ENCODE results near the gene PEX19.
"Not testable (repeated sequence)": the region's sequence is repeated elsewhere in the genome, so short reads cannot be mapped to it uniquely, and the experiment has no call there.

The PEX19 gene, protein sequence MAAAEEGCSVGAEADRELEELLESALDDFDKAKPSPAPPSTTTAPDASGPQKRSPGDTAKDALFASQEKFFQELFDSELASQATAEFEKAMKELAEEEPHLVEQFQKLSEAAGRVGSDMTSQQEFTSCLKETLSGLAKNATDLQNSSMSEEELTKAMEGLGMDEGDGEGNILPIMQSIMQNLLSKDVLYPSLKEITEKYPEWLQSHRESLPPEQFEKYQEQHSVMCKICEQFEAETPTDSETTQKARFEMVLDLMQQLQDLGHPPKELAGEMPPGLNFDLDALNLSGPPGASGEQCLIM

DNA sequence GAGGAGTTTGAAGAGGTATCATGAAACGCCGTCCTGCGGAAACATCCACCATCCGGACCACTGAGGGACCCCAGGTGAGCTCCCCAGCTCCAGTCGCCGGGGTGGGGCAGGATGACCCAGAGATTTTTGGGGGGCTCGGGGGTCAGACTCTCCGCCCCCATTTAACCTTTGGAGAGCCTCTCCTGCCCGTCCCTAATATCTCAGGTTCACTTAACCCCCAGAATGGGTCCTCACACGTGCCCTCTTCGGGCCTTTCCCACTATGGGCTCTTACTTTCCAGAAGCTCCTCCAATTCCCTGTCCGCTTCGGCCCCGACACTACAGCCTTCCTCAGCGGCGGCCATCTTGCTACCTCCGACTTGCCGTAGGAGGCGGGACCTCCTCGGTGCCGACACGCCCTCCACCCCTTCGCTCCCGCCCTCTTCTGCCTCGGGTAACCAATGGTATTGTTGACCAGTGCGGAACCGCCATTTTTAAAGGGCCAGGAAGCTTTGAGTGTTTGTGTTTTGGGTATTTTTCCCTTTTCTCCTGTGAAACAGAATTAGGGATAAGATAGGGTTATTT lies at the start of gene PEX19:
TSS of gene PEX19 (minus strand) at position 352 of the 563 bp plus-strand sequence. CDS start at position 343, 9 bp downstream.
- peak; percentile 96 for DNase-seq

DNA sequence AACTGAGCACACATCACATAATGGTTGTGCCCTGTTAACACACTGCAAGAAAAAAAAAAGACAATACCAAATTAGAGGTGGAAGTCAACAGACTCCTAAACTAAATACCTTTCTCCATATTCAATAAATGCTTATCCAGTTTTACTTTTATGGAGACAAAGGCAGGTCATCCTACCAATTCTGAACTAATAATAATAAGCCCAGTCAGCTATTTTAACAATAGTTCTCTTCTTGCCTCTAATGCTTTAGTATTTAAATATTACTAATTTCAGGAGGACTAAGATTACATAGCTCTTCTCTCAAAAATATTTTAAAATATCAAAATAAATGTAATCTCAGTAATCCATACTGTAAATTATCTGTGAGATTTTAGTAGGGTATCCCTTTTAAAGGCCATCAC lies 47.6 kb upstream of the PEX19 start:
- no peak for DNase-seq

DNA sequence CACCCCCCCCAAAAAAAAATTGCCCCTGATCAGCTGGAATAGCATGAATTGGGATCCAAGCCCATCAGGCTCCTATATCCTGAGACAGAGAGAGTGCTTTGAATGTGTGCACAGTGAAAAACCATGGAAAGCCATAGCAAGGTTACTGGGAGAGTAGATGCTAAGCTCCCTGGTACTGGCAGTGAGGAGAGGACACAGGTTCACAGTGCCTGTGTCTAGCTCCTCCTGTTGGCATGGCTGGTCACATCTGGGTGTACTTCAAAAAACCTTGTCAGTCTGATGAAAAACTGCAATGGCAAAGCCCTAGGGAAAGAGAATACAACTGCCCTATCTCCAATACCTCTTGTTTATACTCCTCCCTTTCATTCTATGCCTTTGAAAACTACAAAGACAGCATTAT lies 45.2 kb upstream of the PEX19 start:
- DNase-seq, result no peak

DNA sequence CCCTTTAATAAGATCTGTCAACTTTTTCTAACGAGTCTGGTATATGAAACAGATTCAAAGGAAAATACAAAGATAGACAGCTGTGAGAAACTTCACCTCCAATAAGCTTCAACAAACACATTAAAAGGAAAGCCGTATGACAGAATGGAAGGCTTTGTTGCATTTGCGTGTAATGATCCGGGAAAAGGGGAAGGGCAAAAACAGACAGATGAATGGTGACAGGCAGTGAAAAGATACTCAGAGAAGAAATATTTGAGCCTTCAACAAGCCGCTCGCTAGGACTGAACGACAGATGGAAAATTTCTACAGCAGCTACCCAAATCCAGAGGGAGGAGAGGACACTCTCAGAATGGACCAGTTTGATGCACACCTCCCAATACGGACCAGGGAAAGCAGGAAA lies 43.3 kb upstream of the PEX19 start:
- DNase-seq, result peak; percentile 92

DNA sequence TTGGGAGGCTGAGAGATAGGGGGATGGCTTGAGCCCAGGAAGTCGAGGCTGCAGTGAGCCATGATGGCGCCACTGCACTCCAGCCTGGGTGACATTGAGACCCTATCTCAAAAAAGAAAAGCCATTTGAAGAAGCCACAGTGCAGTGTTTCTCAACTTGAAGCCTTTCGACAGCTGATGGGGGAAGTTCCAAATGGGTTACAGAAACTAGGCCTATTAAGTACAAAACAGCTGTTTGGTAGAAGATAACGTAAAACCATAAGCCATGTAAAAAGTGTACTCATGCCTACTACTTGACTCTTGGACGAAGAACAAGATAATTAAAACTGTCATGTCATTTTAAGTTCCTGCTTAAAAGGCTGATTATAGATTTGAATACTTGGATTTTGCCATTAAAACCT lies 41.5 kb upstream of the PEX19 start:
- no peak for DNase-seq

DNA sequence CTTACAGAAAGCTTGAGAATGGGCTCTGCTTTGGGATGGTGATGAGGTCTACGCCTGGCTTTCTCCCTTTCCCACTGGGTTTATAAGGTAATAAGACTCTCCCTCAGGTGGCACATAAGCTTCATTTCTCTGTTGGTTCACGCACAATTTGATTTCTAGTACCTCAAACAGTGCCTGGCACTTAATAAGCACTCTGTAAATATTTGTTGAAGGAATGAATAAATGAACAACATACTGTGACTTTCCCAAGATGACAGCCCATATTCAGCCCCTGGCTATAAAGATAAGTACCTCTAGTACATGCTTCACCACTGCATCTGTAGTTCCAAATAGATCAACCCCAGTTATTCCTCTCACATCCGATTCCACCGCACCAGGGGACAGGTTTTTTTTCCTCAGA lies 40.3 kb upstream of the PEX19 start:
- no peak for DNase-seq

DNA sequence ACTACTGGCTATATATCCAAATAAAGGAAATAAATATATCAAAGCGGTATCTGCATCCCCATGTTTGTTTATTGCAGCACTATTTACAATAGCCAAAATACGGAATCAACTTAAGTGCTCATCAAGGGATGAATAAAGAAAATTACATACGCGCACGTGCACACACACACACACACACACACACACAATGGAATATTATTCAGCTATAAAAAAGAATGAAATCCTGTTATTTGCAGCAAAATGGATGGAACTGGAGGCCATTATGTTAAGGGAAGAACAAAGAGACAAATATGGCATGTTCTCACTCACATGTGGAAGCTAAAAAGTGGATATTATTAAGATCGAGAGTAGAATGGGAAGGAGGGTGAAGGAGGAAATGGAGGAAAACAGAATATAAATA lies 37.9 kb upstream of the PEX19 start:
- no peak for DNase-seq

DNA sequence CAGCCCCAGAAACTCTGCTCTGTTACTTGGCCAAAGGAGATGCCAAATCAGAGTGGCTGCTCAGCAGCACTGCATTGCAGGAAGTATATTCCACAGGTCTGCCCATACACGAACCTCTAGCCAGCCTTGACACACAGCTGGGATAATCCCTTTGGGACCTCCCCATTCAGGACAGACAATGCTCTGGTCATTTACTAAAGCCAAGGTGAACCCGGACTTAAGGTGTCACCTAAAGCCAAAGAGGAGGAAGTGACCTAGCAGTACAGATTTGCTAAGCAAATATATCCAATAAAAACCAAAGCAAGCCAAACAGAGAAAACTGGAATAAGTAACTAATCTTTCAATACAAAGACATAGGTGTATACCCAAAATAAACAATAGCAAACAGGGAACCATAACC lies 30.4 kb upstream of the PEX19 start:
- DNase-seq, result no peak

DNA sequence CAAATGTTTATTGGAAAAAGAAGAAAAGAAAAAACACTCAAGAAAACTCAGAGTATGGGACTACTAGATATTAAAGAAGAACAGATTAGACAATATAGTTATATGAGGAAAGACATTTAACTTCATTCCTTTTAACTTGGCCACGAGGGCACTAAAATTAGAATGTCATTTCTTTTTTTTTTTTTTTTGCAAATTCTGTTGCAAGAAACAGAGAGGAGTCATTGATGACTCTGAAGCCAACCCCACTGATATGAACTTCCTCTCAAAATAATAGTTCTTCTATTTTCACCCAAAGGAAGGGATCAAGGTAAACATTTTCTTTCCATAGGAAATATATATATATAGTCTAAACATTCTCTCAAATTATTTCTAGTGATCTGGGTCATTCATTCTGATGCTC lies 24.6 kb upstream of the PEX19 start:
- no peak for DNase-seq

DNA sequence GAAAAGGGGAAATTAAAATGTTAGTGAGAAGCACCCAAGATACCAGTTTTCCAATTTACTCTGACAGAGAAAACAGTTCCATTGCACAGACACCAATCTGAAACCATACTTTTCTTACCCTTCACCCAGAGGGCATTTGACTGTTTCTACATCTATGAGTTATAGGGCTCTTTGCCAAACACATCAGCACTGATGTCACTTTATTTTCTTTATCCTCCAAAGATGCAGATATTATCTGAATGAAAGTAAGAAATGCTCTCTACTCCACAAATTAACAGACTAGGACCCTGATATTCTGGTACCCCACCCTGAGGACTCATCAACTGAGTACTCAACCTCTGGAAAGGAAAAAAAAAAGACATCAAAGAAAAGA lies 24.2 kb upstream of the PEX19 start:
- no peak for DNase-seq

DNA sequence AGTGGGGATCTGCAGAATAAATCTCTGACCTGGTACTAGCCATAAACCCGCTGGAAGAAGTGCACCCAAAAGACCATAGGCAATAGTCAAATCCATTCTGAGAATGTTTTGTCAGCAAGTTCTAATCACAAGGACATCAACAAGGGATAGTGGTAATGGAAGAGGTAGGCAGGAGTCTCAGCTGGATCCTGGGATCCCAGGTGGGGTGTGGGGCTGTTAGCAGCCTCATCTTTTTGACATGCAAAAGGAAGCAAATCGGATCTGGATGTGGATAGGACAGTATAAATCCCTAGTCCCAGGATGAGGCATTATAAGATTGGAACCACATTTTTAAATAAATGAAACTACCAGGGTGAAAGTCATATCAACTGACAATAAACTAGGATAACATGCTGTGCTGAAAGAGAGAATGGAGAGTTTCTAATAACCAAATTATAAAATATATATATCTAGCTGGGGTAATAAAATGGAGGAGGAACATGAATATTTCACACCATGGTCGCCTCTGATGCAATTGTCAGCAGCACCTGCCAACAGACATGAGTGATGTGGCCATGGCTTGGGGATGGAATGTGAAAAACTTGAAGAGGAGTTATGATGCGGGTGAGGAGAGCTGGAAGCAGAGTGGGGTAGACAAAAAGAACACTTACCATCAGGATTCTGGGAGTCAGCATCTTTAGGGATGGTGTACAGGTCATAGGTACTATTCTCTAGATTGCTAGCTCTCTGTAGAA lies 23.7 kb upstream of the PEX19 start:
- no peak for DNase-seq

DNA sequence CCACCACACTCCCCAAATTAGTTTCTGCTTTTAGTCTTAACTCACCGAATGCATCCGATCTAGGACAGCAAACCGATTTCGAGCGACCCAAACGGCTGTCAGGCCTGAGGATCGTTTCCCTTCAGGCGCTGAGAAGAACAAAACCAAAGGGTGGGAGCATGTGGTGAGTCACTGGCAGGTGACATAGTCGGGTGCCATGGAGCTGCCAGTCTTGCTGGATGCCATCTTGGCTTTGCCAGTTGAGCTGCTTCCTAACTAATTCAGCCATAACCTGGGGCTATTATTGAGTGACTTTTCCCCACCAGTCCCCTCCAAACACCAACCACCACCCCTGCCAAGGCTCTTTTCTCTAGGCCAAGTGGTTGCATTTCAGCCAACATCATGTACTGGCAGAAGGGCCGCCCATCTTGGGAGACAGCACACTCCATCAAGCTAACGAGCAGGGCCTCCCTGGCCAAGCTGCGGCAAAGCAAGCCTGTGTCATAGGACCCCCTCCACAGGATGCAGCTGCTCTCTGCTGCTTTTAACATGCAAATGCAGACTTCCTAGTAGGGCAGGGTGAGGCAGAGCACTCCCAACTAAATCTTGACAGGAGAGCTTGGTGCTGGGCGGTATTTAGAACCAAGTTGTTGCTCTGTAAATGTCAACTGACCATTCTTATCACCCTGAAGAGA lies 22.3 kb upstream of the PEX19 start:
- no peak for DNase-seq

DNA sequence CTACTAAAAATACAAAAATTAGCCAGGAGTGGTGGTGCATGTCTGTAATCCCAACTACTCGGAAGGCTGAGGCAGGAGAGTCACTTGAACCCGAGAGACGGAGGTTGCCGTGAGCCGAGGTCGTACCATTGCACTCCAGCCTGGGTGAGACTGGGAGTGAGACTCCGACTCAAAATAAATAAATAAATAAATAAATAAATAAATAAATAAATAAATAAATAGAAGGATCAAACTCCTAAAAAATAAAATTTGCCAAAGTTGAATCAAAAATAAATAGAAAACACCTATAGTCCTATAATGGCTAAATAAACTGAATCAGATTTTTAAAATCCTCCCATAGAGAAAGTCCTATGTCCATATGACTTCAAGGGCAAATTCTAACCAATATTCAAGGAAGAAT lies 15.2 kb upstream of the PEX19 start:
- no peak for DNase-seq

DNA sequence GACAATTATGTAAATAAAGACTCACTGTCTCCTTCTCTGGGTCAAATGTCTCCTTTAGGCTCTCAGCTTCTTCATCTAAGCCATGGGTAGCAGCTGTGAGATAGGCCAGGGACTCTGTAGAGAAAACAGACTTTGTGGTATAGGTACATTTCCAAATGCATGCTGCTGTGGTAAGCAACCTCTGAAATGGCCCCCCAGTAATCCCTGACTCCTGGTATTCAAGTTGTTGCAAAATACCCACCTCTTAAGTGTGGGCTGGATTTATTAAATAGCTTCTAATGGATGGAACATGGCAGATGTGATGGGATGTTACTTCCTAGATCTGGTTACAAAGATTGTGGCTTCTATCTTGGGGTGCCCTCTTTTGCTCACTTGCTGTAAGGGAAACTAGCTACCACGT lies 11.1 kb upstream of the PEX19 start:
- DNase-seq, result no peak

DNA sequence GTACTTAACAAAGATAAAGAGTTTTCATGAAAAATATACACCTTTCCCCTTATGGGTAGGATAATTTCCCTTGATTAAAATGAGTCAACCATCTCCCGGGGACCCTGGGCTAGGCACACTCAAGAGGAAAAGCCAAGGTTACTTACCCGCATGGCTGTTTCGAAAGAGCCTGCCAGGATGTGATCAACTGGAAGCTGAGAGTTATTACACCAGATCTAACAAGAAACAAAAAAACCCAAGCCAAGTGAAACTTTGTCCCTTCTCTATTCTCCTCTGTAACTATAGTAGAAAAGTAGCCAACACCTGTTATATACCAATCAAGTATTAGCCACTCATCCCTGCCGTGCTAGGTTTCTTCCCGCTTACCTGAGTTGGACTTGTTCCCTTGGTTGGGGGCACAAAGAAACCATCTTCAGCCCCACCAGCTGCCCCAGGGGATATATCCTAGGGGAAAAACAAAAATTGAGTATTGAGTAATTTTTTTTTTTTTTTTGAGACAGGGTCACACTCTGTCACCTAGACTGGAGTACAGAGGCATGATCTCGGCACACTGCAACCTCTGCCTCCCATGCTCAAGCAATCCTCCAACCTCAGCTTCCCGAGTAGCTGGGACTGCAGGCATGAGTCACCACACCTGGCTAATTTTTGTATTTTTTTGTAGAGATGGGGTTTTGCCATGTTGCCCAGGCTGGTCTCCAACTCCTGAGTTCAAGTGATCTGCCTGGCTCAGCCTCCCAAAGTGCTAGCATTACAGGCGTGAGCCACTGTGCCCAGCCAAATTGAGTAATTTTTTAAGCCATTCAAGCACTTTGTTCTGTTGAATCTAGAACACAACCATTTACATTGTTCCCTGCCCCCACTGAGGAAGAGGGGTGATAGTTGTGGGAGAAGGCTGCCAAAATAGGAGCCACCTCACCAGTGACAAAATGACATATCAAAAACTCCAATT lies 8.4 kb upstream of the PEX19 start:
- no peak for DNase-seq

DNA sequence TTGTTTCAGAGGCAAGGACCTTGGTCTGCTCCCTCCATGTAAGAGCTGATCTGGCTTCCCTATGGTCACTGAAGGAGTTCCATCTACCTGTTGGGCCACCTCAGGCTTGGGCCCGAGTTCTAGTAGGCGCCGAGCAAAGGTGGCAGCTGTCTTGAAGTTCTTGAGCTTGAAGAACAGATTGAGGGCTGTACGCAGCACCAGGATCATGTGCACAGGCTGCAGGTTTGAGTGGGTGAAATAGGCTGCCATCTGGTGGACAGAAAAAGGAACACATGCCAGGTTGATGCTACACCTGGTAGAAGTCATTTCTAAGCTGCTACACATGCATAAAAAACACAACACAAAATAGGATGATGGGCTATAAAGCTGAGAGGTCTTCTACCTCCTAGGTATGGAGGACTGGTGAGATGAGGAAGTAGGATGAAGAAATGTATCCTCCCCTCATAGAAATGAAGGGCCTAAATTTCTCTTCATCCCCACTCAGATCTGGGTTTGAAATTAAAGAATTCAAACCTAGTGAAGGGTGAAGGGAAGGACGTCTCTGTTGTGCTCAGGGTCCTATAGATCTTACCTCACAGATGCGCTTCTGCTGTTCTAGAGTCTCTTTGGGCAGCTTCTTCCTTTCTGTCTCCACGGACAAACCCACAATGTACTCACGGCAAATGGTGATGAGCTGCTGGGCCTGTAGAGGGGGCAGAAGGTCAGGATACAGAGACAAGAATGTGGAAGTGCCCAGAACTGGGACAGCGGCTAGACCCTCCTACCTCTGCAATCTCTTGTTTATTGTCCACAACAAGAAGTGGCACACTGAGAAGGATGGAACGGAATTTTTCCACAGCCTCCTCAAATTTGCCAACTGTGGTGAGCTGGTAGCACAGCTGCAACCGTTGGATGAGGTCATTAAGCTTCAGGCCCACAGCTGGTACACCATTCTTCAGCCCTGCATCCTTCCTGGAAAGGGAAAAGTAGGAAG lies 6.6 kb upstream of the PEX19 start:
- DNase-seq, result peak; percentile 87

DNA sequence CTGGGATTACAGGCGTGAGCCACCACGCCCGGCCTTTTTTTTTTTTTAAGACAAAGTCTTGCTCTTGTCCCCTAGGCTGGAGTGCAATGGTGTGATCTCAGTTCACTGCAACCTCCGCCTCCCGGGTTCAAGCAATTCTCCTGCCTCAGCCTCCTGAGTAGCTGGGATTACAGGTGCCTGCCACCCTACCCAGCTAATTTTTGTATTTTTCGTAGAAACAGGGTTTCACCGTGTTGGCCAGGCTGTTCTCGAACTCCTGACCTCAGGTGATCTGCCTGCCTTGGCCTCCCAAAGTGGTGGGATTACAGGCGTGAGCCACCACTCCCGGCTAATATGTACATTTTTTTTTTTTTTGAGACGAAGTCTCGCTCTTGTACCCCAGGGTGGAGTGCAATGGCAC lies 2.8 kb upstream of the PEX19 start:
- DNase-seq, result not testable (repeated sequence)

DNA sequence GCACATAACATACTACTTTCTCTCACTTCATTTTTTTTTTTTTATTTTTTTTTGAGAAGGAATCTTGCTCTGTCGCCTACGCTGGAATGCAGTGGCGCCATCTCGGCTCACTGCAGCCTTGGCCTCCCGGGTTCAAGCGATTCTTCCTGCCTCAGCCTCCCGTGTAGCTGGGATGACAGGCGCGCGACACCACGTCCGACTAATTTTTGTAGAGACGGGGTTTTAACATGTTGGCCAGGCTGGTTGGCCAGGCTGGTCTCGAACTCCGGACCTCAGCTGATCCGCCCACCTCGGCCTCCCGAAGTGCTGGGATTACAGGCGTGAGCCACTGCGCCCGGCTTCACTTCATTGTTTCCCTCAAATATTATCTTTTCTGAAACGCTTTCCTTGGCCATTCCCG lies 573 bp upstream of the PEX19 start:
- DNase-seq, result no peak

DNA sequence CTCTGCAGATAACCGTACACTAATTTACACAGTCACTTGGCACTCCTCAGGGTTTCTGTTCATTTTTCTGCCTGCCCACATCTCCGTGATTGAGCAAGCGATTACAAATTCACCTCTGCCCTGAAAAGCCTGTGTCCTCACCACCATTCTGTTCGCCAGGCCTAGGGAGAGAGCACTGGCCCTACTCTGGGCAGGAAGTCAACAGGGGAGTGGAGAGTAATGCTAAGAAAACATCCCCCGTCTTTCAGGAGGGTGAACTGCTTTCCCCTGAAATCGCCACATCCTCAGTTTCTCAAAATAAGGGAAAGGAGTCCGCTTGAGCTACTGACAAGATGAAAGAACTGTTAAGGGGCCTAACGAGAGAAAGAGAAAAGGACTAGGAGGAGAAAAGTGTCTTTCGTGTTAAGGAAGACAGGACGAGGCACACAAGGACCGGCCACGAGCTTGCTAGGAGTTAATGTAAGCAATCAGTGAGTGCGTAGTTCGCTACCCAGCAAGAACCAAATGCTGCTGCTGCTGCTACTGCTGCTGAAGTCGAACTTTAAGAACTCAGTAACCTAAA lies 632 bp downstream of the PEX19 start:
- peak; percentile 3 for DNase-seq

DNA sequence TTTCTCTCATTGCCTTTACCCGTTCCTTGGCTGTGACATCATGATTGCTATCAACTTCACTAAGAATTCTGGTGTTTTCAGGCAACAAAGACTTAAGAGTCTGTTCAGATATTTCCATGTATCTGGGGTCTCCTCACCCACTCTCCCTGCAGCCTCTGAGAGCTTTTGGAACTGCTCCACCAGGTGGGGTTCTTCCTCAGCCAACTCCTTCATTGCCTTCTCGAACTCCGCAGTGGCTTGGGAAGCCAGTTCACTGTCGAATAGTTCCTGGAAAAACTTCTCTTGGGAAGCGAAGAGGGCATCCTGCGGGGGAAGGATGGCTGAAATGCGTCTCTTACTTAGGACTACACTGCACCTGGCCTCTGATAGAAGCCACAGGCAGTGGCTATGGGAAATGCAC lies 2.1 kb downstream of the PEX19 start:
- DNase-seq, result no peak

DNA sequence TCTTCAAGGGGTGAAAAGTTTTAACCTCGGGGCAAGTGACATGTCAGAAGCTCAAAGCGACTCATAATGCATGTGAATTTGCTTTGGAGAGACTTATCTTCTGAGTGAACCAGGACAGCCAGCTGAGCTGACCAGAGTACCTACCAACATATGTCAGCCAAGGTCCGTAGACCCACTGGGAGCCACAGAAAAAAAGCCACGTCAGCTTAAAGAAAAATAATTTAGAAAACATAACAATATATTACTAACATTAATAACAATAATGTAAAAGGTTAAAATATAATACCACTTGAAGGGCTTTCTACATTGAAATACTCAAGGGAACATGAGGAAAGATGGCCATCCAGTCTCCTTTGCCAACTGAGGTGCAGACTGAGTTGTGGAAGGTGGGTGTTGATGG lies 6.9 kb downstream of the PEX19 start:
- DNase-seq, result no peak
